ENCODE results near the gene RALGDS.
"Not testable (repeated sequence)": the region's sequence is repeated elsewhere in the genome, so short reads cannot be mapped to it uniquely, and the experiment has no call there.

Gene RALGDS

GRCh38 chr9:133088146-133088750 is 32.8 kb downstream of the RALGDS start:
- Mint-ChIP-seq H3K9me3 (no peaks in the 10 kb centered on the region), H3K4me1 (no peaks in the 10 kb centered on the region), H3K27ac (no peak overlapping the region), H3K27me3 (no peaks in the 10 kb centered on the region), H3K4me3 (no peak overlapping the region), H3K36me3 (ENCODE audit: low read depth) (no peaks in the 10 kb centered on the region)
- no peak for DNase-seq
- no peak for ATAC-seq

GRCh38 chr9:133087429-133088145 is 33.5 kb downstream of the RALGDS start:
- Mint-ChIP-seq H3K9me3 (no peaks in the 10 kb centered on the region), H3K4me3 (no peak overlapping the region), H3K27me3 (no peaks in the 10 kb centered on the region), H3K27ac (no peak overlapping the region), H3K36me3 (ENCODE audit: low read depth) (no peaks in the 10 kb centered on the region), H3K4me1 (no peaks in the 10 kb centered on the region)
- ATAC-seq (no peak), DNase-seq (no peak)

DNA sequence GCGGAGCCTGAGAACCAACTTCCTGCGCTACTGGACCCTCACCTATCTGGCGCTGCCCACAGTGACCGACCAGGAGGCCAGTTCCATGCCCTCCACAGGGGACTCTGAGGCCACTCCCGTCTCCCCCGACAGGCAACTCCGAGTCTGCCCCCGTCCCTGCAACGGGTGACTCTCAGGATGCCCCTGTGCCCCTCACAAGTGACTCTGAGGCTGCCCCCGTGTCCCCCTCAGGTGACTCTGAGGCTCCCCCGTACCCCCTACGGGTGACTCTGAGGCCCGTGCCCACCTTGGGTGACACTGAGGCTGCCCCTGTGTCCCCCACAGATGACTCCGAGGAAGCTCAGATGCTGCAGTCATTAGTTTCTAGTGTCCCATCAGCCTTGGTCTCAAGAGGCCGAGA is 34.1 kb downstream of the RALGDS start:
- DNase-seq: no peak
- H3K27me3 Mint-ChIP-seq: no peaks in the 10 kb centered on the region
- no peak overlapping the region for H3K4me3 Mint-ChIP-seq
- H3K36me3 Mint-ChIP-seq (ENCODE audit: low read depth): no peaks in the 10 kb centered on the region
- H3K4me1 Mint-ChIP-seq: no peaks in the 10 kb centered on the region
- no peaks in the 10 kb centered on the region for H3K9me3 Mint-ChIP-seq
- no peak overlapping the region for H3K27ac Mint-ChIP-seq
- no peak for ATAC-seq

GRCh38 chr9:133086212-133086860 is 34.7 kb downstream of the RALGDS start:
- H3K27me3 Mint-ChIP-seq; H3K4me1 Mint-ChIP-seq; H3K9me3 Mint-ChIP-seq; H3K36me3 Mint-ChIP-seq (ENCODE audit: low read depth); ATAC-seq; H3K4me3 Mint-ChIP-seq; H3K27ac Mint-ChIP-seq; DNase-seq: not testable (repeated sequence)

DNA sequence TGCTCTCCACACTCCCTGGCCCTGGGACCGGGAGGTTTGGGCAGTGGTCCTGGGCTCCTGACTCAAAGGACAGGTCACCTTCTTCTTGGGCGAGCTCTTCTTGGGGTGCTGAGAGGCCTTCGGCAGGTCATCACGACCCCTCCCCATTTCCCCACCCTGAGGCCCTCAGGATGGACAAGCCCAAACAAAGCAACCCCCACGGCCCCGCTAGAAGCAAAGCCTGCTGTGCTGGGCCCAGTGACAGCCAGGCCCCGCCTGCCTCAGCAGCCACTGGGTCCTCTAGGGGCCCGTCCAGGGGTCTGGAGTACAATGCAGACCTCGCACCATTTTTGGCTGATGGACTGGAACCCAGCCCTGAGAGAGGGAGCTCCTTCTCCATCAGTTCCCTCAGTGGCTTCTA is 37.4 kb downstream of the RALGDS start:
- not testable (repeated sequence) for H3K36me3 Mint-ChIP-seq (ENCODE audit: low read depth); DNase-seq; H3K9me3 Mint-ChIP-seq; H3K4me3 Mint-ChIP-seq; H3K27ac Mint-ChIP-seq; ATAC-seq; H3K4me1 Mint-ChIP-seq; H3K27me3 Mint-ChIP-seq

- H3K9me3 Mint-ChIP-seq; H3K36me3 Mint-ChIP-seq (ENCODE audit: low read depth); H3K27me3 Mint-ChIP-seq; ATAC-seq; H3K4me1 Mint-ChIP-seq; H3K4me3 Mint-ChIP-seq; H3K27ac Mint-ChIP-seq; DNase-seq: not testable (repeated sequence)
These were observed 38.9 kb downstream of the RALGDS start for GRCh38 chr9:133081957-133082644.

DNA sequence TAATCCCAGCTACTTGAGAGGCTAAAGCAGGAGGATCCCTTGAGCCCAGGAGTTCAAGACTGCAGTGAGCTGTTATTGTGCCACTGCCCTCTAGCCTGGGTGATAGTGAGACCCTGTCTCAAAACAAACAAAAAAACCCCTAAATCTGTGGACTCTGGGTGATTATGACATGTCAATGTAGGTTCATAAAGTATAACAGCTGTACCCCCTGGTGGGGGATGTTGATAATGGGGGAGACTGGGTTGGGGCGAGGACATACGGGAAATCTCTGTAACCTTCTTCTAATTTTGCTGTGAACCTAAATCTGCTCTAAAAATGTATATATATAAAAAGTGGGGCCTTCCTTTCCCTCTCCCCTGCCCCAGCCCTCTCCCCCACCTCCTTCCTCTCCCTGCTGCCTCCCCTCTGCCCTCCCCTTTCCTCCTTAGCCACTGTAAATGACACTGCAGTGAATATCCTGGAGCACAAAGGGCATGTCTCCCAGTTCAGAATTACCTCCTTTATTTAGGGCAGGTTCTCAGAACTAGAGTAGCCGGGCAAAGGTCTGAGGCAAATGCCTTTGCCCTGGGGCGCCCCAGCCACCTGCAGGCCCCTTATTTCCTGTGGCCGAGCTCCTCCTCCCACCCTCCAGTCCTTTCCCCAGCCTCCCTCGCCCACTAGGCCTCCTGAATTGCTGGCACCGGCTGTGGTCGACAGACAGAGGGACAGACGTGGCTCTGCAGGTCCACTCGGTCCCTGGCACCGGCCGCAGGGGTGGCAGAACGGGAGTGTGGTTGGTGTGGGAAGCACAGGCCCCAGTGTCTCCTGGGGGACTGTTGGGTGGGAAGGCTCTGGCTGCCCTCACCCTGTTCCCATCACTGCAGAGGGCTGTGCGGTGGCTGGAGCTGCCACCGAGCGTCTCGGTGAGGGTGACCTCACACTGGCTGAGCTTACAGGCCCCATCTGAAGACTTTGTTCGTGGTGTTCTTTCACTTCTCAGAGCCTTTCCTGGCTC is 40.0 kb downstream of the RALGDS start:
- H3K9me3 Mint-ChIP-seq; DNase-seq; H3K36me3 Mint-ChIP-seq (ENCODE audit: low read depth); H3K4me1 Mint-ChIP-seq; H3K4me3 Mint-ChIP-seq; H3K27me3 Mint-ChIP-seq; H3K27ac Mint-ChIP-seq: not testable (repeated sequence)
- ATAC-seq: peak; percentile 30

GRCh38 chr9:133080161-133080560 is 40.9 kb downstream of the RALGDS start:
- H3K4me1 Mint-ChIP-seq: no peaks in the 10 kb centered on the region
- no peaks in the 10 kb centered on the region for H3K9me3 Mint-ChIP-seq
- H3K36me3 Mint-ChIP-seq (ENCODE audit: low read depth): no peaks in the 10 kb centered on the region
- peaks cover 4% of the 10 kb centered on the region for H3K27me3 Mint-ChIP-seq
- no peak for DNase-seq
- no peak for ATAC-seq
- no peak overlapping the region for H3K27ac Mint-ChIP-seq
- no peak overlapping the region for H3K4me3 Mint-ChIP-seq

GRCh38 chr9:133078486-133078885 is 42.6 kb downstream of the RALGDS start:
- Mint-ChIP-seq H3K27me3 (peaks cover 4% of the 10 kb centered on the region), H3K9me3 (no peaks in the 10 kb centered on the region), H3K4me3 (no peak overlapping the region), H3K36me3 (ENCODE audit: low read depth) (no peaks in the 10 kb centered on the region), H3K27ac (no peak overlapping the region), H3K4me1 (no peaks in the 10 kb centered on the region)
- ATAC-seq (no peak), DNase-seq (no peak)

GRCh38 chr9:133076691-133077090 is 44.3 kb downstream of the RALGDS start:
- ATAC-seq (no peak), DNase-seq (no peak)
- peaks cover 4% of the 10 kb centered on the region for H3K27me3 Mint-ChIP-seq
- no peak overlapping the region for H3K27ac Mint-ChIP-seq
- H3K36me3 Mint-ChIP-seq (ENCODE audit: low read depth): no peaks in the 10 kb centered on the region
- H3K4me3 Mint-ChIP-seq: no peak overlapping the region
- H3K9me3 Mint-ChIP-seq: no peaks in the 10 kb centered on the region
- H3K4me1 Mint-ChIP-seq: no peaks in the 10 kb centered on the region

DNA sequence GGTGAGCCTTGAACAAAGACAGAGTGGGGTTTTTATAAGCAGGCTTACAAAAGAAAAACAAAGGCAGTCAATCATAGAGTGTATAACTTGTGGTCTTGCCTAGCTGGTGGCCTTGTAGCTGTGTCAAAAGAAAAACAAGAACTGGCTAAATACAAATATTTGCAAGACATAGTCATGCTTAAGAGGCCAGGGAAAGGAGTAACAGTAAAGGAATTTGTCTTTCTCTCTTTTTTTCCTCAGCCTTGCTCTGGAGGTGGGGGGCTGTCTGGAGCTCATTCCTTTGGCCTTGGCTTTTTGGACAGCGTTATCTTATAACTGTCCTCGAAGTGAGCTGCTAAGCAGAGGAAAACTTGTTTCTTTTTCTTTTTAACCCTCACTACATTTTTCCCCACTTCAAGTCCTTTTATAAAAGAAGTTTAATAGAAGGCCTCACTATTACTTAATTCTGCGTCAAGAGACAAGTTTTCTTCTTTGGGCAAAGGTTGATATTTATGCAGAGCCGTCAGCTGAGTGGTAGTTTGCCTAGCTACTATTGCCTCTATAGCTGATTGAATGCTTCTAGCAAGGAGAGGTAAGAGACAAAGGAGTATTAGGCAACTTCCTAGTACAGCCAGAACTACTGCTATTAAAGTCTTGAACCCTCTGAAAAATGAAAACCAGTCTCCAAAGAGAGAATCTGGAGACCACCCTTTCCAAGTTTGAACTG is 45.0 kb downstream of the RALGDS start:
- Mint-ChIP-seq H3K4me1 (no peaks in the 10 kb centered on the region), H3K36me3 (ENCODE audit: low read depth) (no peaks in the 10 kb centered on the region), H3K9me3 (no peaks in the 10 kb centered on the region), H3K27me3 (peaks cover 4% of the 10 kb centered on the region), H3K4me3 (no peak overlapping the region), H3K27ac (no peak overlapping the region)
- DNase-seq (no peak), ATAC-seq (no peak)

GRCh38 chr9:133074111-133074651 is 46.9 kb downstream of the RALGDS start:
- no peak for ATAC-seq
- H3K36me3 Mint-ChIP-seq (ENCODE audit: low read depth): no peaks in the 10 kb centered on the region
- no peak overlapping the region for H3K27ac Mint-ChIP-seq
- H3K4me1 Mint-ChIP-seq: no peaks in the 10 kb centered on the region
- H3K9me3 Mint-ChIP-seq: no peaks in the 10 kb centered on the region
- DNase-seq: no peak
- peaks cover 2% of the 10 kb centered on the region for H3K27me3 Mint-ChIP-seq
- no peak overlapping the region for H3K4me3 Mint-ChIP-seq

All from activated naive CD8-positive, alpha-beta T cell treated with anti-CD3 and anti-CD28 coated beads, Interleukin-2, amount 50 U/mL, for 24 hours (primary cell).